Stimulated activated CD4-positive, alpha-beta T cell treated with anti-CD3 and anti-CD28 coated beads, TNF-alpha, amount 100 ng/mL, for 24 hours (primary cell): ENCODE data around the gene COX8A.
"Not testable (repeated sequence)": the region's sequence is repeated elsewhere in the genome, so short reads cannot be mapped to it uniquely, and the experiment has no call there.

ENCODE experiments used
- DNase-seq, 3 experiments: peaks; one replicate each; pipeline ENCODE4 v3.0.0-alpha.2; 2020; ENCODE audit warnings: low read depth in 3 of 3

The COX8A gene, protein sequence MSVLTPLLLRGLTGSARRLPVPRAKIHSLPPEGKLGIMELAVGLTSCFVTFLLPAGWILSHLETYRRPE

DNA sequence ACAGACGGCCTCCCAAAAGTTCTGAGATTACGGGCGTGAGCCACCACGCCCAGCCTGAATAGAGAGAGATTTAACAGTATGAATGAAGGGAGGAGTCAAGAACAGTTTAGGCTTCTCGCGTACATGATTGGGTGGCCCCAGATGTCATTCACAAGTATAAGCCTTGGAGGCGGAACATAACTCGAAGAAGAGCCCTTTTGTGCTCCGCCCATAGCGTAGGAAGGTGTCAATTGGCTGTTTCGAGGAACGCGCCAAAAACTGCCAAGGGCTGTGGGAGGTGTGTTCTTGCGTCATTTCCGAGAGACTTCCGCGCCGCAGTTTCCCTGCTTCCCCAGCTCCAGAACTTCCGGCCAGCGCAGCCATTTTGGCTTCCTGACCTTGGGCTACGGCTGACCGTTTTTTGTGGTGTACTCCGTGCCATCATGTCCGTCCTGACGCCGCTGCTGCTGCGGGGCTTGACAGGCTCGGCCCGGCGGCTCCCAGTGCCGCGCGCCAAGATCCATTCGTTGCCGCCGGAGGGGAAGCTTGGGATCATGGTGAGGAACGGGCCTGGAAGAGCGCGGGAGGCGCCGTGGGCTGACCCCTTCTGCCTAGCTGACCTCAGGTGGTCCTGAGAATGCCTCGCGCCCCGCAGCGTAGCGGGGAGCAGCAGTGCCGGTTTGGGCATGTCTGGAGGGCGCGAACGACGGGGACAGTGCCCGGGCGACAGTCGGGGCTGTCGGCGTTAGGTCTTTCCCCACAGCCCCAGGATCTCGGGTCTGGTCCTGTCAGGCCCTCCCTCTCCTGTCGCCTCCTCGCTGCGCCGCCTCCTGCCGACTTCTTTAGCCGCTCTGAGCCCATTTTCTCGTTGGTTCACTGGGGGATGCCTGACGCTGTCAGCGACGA, at the start of gene COX8A:
Gene COX8A, plus strand, starts transcription at position 362 of the 885 bp plus-strand sequence. Its CDS starts 61 bp downstream, at position 423.
- DNase-seq = peak; percentile 85 to 95 (median 92)

DNA sequence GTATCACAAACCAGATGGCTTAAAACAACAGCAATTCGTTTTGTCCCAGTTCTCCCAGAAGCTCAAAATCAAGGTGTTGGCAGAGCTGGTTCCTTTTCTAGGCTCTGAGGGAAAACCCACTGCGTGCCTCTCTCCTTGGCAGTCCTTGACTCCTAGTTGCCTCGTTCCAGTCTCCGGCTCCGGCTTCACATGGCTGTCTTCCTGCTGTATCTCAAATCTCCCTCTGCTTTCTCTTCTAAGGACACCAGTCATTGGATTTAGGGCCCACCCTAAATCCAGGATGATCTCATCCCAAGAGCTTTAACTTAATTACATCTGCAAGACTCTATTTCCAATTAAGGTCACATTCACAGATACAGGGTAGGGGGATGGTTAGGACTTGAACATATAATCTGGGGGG, 44.8 kb upstream of the COX8A start:
- DNase-seq = no peak

DNA sequence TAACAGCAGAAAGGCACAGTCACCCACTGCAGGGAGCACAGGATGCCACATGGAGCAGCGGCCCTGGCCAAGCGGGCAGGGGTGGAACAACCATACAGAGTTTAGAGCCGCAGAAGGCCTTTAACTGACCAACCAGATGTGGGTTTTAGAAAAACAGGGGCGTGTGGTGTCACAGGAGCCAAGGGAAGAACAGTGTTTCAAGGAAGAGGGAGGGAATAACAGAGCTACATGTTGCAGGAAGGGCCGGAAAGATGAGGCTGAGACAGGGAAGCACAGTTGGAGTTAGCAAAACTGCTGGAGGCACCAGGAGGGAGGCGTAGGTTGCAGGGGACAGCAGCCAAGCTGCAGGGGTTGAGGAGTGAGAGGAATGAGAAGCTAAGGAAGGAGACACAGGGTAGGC, 43.4 kb upstream of the COX8A start:
- DNase-seq = no peak

DNA sequence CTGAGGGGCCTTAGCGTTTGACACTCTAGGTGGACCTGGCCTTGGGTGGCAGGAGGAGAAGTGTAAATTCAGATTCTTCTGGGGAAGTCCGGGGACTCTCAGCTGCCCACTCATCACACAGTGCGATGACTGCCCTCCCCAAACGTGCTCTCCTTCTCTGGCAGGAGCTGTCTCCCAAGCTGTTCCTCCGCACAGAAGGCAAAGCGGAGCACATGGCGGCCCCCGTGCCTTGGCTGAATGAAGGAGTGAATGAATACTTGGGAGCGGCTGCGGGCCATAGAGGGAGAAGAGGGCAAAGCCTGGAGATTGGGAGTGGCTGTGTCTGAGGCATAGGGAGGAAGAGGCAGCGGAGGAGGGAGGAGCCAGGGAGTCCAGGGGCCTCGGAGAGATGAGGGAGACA, 42.5 kb upstream of the COX8A start:
- DNase-seq = no peak

DNA sequence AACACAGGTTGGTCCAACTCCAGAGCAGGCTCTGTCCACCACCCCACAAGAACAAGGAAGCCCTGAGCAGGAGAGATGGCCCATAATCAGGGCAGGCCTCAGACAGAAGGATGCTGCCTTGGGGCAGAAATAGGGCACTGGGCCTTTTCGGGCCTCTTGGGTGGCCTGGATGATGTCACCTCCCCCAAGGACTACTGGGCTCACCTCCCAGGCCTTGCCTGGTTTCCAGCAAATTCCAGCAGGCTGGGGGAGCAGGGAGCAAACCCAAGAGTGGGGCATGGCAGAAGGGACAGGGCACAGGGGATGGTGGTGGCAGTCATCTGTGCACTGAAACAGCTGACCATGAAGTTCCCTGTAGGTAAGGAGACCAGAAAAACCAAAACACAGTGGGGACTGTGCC, 41.0 kb upstream of the COX8A start:
- no peak for DNase-seq

DNA sequence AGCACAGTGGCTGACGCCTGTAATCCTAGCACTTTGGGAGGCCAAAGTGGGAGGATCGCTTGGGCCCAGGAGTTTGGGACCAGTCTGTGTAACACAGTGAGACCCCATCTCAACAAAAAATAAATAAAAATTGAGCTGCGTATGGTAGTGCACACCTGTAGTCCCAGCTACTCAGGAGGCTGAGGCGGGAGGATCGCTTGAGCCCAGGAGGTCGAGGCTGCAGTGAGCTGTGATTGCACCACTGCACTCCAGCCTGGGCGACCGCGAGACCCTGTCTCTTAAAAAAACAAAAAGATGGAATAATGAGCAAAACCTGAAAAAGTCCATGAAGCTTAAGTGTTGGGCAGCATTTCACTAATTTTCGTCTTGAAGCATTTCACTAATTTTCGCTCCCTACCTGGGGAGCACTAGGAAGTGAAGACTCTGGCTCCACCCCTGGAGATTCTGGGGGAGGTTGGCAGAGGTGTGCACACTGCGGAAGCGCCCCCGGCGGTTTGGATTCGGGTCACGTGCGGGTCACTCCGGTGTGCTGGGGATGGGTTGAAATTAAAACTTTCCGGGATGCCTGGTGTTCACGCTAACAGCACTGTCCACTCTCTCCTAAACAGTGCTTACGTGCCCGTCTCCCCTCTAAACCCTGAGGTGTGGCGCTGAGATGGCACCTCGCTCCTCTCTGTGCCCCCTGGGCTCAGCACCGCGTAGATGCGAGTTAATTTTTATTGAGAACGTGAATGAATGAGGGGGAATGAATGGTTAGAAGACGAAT, 36.5 kb upstream of the COX8A start:
- peak in 1 of 3 experiments; percentile 30 for DNase-seq

DNA sequence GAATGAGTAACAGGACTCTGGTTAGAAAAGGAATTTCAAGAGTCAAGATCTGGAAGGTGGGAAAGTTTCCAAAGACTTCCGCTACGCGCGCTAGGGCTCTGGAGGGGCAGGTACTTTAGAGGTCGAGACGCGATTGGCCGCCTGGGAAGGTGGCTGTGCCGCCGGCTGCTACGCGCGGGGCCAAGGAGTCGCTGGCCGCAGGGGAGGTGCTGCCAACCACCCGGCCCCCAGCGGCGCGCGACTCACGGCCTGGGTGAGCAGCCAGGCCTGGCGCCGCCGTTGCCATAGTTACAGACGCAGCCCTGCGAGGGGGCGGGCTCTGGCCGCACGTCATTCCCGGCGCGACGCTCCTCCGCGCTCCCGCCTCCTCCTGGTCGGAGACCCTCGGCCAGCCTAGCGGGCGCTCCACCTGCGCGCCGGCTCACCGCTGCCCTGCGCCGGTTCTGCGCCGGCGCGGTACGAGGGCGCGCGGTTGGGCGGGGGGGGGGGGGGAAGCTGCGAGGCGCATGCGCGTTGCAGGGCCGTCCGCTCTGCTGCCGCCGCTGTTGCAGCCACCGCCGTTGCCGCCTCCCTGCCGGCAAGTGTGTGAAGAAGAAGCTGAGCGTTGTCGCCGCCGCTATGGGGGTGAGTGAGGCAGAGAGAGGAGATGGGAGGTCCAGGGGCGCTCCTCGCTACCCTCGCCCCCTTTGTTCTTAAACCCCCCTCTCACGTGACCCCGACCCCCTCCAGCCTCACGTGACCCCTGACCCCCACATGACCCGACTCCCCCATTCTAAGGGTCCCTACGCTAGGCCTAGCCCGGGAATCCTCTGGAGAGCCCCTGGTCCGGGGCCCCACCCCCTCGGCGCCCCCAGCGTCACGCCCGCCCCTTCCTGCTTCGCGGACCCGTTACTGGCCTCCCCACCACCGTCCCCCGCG, 35.7 kb upstream of the COX8A start, which contains the start of gene NAA40:
Gene NAA40, plus strand, starts transcription at position 524 of the 918 bp plus-strand sequence. Its CDS starts 95 bp downstream, at position 619.
- peak; percentile 83 to 93 (median 87) for DNase-seq

DNA sequence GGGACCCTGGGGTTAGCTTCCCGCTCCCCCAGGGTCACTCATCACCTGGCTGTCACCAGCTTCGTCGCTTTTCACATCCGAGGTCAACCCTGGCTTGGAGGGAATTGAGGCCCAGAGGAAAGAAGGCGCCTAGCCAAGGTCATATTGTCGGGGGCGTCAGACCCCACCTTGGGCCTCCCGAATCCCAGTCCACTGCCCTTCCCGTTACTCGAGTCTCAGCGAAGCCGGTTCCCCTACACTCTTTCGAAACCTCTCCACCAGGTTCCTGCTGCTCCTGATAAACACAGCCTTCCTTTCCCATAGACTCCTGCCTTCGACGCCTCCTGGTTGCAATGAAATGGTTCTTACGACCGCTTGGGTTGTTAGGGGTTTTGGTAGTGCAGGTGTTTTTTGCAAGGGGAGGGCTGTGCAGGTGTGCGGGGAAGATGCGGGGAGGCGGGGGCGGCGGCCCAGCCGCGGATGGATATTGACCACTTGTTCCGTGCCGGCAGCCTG, 35.0 kb upstream of the COX8A start:
- no peak for DNase-seq

DNA sequence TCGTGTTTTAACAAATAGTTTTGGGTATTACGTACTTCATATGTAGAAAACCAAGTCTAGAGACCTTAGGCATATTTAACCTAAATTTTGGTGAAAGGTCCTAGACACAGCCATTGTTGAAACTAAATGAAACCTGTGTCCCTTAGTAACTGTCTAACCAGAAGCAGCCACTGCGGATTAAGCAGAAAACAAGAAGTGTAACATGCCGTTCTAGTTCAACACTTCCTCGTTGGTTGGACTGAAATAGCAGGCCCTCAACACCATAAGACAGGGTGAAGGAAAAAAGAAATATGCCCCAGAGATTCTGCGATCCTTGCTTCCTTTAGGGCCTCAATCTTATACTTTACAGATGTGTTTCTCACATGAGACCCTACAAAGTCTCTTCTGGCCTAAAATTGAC, 33.6 kb upstream of the COX8A start:
- DNase-seq = no peak

DNA sequence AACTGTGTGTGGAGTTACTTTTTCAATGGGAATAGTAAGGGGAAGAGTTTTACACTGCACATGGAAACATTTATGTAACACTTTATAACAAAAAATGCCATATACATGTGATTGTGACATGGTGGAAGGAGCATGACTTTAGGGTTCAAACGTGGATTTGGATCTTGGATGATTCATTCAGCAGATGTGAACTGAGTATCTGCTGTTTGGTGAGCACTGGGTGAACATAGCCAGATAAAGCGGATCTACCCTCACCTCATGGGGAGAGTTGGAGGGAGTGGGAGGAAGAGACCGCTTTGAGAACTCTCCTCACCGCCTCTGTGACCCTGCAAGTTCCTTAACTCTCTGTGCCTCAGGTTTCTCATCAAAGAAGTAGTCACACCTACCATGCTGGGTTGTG, 32.5 kb upstream of the COX8A start:
- no peak for DNase-seq

DNA sequence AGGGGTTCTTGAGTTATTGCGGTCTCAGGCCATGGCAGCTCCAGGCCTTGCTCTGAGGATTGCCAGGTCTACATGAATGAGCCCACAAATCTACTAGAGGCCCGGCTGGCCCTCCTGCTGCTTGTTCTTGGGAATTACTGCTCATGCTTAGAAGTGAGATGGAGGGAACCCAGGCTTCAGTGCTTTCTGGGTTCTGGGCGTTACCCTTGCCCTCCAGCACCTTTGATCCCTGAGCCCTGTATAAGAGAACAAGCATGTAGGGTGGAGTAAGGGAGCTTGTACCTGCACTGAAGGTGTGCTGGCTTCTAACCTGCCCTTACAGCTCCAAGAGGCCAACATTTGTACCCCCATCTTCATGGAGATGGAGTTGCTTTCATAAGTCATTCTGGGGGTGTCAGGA, 31.6 kb upstream of the COX8A start:
- no peak for DNase-seq

DNA sequence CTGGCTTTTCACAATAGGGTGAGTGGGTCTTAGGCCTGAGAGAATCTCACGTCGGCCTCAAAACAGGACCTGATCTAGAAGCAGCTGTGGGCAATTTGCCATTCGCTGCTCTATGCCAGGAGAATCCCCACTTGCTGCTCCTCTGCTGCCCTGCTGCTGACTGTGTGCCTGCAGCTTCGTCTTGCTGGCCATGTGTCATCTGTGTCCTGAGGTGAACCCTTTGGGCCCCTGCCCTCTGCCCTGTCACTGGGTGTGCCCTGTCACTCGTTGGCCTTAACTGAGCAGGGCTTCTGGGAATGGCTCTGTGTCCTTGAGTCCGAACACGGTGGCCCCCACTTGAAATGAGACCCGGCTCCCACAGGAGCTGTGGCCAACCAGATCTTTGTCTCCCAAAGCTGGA, 29.4 kb upstream of the COX8A start:
- DNase-seq = no peak

DNA sequence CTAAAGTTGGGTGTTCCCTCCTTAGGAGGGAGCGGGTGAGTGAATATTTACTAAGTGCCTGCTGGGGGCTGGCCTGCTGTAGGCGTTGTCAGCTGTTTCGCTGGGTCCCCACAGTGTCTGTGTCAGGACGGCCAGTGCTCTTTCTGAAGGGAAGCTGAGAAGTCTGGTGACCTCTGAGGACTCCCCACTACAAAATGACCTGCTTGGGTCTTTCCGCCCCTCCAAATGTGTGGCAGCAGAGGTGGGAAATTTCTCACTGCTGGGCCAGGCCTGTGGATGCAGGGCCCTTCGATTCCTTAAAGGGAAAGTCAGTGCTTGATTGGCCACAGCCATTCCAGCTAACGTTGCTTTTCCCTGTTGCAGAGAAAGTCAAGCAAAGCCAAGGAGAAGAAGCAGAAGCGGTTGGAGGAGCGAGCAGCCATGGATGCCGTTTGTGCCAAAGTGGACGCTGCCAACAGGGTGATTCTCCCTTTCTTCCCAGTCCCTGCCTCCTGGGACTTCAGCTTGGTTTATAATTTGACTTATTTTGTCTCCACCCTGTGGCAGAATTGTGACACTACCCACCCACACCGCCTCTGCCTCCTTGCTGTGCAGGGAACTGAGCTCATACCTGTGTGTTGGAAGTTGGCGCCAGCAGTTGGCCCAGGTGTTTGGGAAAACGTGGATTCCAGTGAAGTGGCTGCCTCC, 28.8 kb upstream of the COX8A start:
- peak in 1 of 3 experiments; percentile 32 for DNase-seq

DNA sequence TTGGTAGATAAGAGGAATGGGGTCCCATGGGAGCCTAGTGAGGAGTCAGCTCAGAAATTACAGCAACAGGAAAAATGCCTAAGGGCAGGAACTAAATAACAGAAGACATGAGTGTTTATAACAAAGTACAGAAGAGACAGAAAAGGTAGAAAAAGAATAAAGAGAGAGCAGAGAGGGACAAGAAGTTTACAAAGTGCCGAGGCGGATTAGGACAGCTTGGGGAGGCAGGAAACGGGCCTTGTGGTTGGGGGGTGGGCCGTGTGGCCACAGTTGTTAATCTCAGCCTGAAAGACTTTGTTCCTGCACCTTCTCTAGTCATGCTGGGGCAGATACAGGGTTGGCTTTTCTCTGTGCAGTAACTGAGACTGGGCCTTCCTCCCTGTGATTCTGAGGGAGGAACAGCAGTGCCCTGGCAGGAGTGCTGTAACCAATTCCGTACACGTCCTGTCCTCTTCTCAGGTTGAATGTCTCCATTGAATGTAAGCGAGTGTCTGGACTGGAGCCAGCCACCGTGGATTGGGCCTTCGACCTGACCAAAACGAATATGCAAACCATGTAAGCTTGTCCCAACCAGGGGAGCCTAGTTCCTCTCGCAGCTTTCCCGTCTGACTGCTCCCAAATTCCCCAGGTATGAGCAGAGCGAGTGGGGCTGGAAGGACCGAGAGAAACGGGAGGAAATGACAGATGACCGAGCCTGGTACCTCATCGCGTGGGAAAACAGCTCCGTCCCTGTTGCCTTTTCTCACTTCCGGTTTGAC, 22.5 kb upstream of the COX8A start:
- DNase-seq = peak in 1 of 3 experiments; percentile 15

DNA sequence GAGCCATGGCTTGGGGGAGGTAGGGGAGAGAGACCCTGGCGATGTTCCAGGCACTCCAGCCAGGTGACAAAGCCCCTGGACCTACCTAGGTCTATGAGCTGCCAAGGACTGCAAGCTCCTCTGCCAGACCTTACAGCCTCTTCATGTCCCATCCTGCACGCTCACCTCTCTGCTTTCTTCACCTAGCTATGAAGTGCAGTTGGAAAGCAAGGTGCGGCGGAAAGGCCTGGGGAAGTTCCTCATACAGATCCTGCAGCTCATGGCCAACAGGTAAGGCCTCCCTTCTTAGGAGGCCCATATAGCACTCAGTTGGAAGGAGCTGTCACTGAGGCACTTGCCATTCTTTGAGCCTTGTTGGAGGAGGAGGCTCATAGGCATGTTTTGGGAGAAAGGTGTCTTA, 21.9 kb upstream of the COX8A start:
- no peak for DNase-seq

DNA sequence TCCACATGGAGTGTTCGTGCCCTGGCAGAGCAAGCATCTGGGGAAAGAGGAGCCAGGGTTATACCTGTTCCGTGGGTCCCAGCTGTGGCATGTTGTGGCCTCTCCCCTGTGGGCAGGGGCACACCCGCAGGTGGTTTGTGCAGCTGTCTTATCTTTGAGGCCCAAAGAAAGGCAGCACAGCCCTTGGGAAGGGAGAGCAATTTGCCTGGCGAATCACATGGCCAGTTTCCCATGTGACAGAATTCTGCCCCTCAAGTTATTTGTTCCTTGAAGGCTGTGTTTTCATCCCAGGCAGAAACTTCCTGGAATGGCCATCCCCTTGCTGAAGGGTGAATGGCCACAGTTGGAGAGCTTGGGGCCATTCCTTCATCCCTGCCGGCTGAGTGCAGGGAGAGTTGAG, 16.4 kb upstream of the COX8A start:
- no peak for DNase-seq

DNA sequence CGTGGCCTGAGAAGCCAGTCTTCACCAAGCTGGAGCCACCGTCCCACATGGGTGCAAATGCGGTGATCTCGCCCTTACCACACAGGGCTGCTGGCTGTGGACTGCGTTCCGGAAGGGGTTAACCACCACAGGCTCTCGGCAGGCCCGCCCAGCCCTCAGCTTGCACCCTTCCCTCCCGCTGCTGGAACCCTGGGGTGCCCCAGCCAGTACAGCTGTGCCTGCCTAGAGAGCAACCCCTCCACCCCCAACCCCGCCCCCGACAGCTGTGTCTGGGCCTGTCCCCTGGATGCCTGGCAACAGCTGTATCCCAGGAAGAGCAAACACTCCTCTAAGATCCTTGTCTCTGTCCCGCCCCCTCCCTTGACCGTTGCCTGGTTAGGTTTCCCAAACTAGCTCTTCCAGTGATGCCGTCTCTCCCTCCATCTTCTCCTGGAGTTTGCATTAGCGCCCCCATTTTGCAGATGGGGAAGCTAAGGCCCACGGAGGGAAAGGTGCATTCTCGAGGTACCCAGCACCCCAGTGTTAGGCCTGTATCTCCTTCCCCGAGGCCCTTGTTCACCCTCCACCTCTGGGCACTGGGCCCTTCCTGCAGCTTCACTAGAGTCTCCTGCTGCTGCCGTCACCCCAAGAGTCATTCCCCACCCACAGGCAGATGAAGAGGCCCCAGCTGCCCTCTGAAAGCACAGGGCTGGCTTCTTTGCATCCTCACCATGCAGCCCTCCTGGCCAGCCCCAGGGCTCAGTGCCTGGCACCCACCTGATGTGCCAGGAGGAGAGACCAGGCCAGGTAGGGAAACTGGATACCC, 12.6 kb upstream of the COX8A start:
- DNase-seq = peak in 1 of 3 experiments; percentile 20

DNA sequence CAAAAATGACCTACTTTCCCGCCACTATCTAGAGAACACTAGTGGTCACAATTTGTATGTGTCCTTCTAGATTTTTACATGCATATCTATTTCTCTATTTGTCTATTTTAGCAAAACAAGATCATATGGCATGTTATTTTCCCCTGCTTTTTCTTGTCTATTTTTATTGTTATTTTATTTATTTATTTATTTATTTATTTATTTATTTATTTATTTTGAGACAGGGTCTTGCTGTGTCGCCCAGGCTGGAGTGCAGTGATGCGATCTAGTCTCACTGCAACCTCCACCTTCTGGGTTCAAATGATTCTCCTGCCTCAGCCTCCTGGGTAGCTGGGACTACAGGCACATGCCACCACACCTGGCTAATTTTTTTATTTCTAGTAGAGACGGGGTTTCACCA, 10.5 kb upstream of the COX8A start:
- DNase-seq = not testable (repeated sequence)

DNA sequence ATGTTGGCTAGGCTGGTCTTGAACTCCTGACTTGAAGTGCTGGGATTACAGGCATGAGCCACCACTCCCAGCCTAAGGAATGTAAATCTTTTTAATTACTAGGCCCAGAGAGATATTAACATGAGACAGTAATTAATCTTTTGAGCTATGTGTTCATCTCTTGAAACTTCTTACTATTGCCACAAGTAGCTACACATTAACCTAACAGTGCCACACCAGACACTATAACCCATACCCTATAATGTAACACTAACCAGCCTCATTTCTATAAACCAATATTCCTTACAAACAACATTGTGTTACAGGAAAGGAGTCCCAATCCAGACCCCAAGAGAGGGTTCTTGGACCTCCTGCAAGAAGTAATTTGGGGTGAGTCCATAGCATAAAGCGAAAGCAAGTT, 8.0 kb upstream of the COX8A start:
- DNase-seq = no peak
